Kidney epithelial cell (primary cell): ENCODE data around the gene TUBA4B. TPM values are rescaled to one million over a fixed set of nuclear protein-coding genes. Genes with fewer than 3 reads are reported as not detected.
"Not testable (repeated sequence)": the region's sequence is repeated elsewhere in the genome, so short reads cannot be mapped to it uniquely, and the experiment has no call there.

Experiments
- DNase-seq: peaks from one replicate; pipeline ENCODE4 v3.0.0-alpha.2; 2010; ENCODE audit warnings: low read depth
- H3K27me3 ChIP-seq: 2 replicates; pipeline ENCODE4 v1.6.0; 2011; ENCODE audit warnings: low read length; ENCODE audit not compliant: control insufficient read depth, insufficient read depth
- H3K36me3 ChIP-seq: 2 replicates; pipeline ENCODE4 v1.5.1; 2011; ENCODE audit warnings: low read length; ENCODE audit not compliant: control insufficient read depth, insufficient read depth
- H3K4me3 ChIP-seq: 2 replicates; pipeline ENCODE4 v1.5.1; 2011; ENCODE audit warnings: low read depth, mild to moderate bottlenecking, control low read depth, low read length
- total RNA-seq: library from RNA; depleted of rRNA; stranded (reverse); fragments of >200 nt; gene quantifications from 2 replicates; pipeline ENCODE4 v1.2.3, GENCODE V29; 2015
- TF ChIP-seq, protein P1 (sequence below): IDR thresholded peaks from 2 replicates; pipeline ENCODE4 v1.5.1; 2011; ENCODE audit warnings: mild to moderate bottlenecking, moderate library complexity, low read length, control low read depth, inconsistent platforms; ENCODE audit not compliant: insufficient read depth, poor library complexity, severe bottlenecking

Gene TUBA4B
- total RNA-seq, 1 donor from 2014 or later: not detected

DNA sequence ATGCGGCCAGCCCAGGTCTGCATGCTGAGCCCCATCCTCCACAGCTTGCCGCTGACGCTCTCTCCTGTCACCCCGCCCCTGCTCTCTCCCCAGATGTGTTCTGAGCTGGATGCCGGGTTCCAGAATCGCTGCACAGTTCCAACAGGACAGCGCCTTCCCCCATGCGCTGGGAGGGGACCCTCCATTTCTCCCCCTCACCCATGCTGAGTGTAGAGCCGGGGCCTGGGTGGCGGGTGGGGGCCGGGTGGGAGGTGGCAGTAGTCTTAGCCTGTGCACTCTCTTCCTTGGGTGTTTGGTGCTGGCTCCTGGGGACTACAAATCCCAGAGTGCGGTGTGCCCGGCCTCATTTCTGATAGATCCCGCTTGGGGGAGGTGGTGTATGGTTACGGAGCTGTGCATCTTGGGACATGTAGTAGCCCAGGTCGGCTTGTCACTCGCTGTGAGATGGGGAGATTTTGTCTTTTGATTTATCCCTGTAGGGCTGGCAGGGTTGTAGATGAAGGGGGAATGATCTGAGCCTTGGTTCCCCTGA, 32.9 kb downstream of the TUBA4B start:
- Histone ChIP-seq H3K27me3 (no peaks in the 10 kb centered on the region), H3K36me3 (no peaks in the 10 kb centered on the region), H3K4me3 (no peak overlapping the region)
- TF ChIP-seq, protein P1, sequence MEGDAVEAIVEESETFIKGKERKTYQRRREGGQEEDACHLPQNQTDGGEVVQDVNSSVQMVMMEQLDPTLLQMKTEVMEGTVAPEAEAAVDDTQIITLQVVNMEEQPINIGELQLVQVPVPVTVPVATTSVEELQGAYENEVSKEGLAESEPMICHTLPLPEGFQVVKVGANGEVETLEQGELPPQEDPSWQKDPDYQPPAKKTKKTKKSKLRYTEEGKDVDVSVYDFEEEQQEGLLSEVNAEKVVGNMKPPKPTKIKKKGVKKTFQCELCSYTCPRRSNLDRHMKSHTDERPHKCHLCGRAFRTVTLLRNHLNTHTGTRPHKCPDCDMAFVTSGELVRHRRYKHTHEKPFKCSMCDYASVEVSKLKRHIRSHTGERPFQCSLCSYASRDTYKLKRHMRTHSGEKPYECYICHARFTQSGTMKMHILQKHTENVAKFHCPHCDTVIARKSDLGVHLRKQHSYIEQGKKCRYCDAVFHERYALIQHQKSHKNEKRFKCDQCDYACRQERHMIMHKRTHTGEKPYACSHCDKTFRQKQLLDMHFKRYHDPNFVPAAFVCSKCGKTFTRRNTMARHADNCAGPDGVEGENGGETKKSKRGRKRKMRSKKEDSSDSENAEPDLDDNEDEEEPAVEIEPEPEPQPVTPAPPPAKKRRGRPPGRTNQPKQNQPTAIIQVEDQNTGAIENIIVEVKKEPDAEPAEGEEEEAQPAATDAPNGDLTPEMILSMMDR: no peak
- no peak for DNase-seq

DNA sequence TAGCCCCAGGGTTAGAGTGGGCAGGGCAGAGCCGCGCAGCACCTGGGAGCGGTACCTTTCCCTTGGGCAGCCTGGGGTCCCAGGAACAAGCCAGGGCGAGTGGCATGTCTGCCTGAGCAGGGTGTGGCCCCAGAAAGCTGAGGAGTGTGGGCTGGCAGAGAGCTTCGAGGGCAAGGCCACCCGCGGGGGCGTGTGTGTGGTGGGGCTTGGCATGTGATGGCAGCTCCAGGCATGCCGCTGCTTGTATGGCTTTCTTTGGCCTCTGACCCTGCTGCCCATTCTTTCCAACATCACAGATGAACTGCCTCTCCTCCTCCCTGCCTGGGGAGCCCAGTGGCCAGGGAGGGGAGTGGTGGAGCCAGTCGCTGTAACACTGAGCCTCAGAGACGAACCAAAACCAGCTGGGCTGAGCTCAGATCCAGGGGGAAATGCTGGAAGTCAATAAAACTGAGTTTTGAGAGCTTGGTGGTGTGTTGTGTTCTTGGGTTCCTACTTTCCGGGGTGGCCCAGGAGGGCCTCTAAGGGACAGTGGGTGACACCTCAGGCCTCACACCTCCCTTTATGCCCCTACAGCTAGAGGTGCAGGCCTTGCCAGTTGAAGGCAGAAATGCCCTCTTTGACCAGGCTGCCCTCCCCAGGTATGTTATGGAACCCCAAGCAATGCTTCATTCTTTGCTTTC, 33.5 kb downstream of the TUBA4B start:
- no peaks in the 10 kb centered on the region for H3K36me3 ChIP-seq
- no peak for DNase-seq
- no peak overlapping the region for H3K4me3 ChIP-seq
- no peaks in the 10 kb centered on the region for H3K27me3 ChIP-seq
- TF ChIP-seq, protein P1: no peak

DNA sequence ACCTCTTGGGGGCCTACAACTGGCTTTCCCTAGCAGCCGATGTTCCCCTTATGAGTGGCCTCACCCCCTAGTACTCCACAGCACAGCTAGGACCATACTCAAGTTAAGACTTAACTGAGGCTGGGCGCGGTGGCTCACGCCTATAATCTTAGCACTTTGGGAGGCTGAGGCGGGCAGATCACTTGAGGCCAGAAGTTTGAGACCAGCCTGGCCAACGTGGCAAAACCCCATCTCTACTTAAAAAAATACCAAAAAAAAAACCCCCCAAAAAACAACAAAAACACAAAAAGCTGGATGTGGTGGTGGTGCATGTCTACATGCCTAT, 34.0 kb downstream of the TUBA4B start:
- H3K27me3 ChIP-seq, H3K4me3 ChIP-seq, H3K36me3 ChIP-seq, DNase-seq: not testable (repeated sequence)

DNA sequence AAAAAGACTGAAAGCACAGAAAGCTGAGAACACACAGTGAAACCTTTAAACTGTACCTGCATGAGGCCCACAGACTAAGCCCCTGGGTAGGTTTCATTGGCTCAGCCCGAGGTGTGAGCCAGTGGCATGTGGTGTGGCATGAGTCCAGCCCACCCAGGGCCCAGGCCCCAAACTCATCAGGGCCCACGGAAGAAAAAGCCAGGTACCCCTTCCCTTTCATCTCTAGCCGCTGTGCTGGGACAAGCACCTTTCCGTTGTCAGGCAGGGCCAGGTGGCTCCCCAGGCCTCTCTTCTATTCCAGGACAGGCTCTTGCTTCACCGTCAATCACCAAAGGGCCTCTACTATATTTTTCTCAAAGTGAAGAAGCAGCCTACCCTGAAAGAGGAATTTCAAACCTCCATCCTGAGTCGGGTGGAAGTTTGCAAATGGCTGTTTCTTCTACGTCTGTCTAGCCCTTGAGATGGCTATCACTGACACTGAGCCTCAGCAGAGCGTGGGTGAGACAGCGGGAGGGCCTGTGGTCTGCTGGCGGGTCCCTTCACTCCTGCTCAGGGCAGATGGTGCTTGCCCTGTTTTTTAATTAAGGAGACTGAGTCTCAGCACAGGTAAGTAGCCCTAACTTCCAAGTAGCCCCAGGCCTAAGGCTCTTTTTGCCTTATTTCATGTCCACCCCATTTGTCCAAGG, 34.7 kb downstream of the TUBA4B start:
- TF ChIP-seq, protein P1: no peak
- DNase-seq: no peak

DNA sequence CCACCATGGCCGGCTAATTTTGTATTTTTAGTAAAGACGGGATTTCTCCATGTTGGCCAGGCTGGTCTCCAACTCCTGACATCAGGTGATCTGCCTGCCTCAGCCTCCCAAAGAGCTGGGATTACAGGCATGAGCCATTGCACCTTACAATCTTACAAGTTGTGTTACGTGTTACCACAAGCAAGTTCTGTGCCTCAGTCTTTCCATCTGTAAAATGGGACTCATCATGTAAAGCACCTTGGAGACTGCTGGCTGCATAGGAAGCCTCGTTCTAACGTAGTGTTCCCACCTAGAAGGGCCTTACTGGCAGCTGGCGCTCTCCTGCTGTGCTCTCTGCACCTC, 36.1 kb downstream of the TUBA4B start:
- TF ChIP-seq, protein P1: no peak
- Histone ChIP-seq H3K4me3 (no peak overlapping the region), H3K36me3 (no peaks in the 10 kb centered on the region), H3K27me3 (no peaks in the 10 kb centered on the region)
- no peak for DNase-seq

More for the DNA sequence above, 34.7 kb downstream of the TUBA4B start:
- H3K27me3 ChIP-seq: no peaks in the 10 kb centered on the region
- H3K4me3 ChIP-seq: no peak overlapping the region
- no peaks in the 10 kb centered on the region for H3K36me3 ChIP-seq

DNA sequence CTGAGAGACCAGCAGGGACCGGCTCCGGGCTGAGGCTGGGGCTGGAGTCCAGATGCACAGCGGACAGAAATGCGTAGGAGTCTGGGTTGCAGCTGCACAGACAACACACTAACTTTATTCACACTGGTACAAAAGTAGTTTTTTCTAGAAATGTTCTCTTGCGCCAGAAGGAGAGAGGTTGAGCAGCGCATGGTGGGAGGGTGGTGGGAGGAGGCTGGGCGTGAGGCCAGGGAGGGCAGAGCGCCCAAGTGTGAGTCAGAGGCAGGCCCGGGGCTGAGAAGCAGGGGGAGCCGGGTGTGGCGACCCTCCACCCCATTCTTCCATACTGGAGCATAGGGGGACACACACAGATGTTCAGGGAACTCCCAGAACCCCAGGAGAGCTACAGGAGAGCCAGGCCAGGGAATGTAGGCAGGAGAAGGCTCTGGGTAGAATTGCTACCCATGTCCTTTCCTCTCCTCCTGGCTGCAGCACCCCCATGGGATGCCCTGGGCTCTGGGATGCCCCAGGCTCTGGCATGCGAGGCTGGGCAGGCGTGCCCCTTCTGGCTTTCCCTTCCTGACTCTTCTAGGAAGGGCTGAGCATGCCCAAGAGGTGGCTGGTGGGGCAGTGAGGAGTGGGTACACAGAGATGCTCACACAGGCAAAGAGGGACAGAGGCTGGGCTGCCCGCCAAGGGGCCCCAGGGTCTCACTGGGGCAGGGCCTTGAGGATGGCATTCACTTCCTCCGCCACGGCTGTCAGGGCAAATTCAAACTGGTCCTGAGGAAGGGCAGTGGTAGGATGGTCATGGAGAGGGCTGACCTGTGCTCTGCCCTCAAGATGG, 36.7 kb downstream of the TUBA4B start:
- Histone ChIP-seq H3K36me3 (no peaks in the 10 kb centered on the region), H3K27me3 (no peaks in the 10 kb centered on the region), H3K4me3 (no peak overlapping the region)
- no peak for DNase-seq
- TF ChIP-seq, protein P1: no peak
